ENCODE measurements around the gene IGFBP5. TPM values are rescaled to one million over a fixed set of nuclear protein-coding genes. Genes with fewer than 3 reads are reported as not detected.
A peak's percentile ranks its signal among the peaks of the same experiment; 100 is the strongest.

Gene IGFBP5
- total and polyA plus RNA-seq, 12 donors: 67.1 to 267 (median 152) TPM

DNA sequence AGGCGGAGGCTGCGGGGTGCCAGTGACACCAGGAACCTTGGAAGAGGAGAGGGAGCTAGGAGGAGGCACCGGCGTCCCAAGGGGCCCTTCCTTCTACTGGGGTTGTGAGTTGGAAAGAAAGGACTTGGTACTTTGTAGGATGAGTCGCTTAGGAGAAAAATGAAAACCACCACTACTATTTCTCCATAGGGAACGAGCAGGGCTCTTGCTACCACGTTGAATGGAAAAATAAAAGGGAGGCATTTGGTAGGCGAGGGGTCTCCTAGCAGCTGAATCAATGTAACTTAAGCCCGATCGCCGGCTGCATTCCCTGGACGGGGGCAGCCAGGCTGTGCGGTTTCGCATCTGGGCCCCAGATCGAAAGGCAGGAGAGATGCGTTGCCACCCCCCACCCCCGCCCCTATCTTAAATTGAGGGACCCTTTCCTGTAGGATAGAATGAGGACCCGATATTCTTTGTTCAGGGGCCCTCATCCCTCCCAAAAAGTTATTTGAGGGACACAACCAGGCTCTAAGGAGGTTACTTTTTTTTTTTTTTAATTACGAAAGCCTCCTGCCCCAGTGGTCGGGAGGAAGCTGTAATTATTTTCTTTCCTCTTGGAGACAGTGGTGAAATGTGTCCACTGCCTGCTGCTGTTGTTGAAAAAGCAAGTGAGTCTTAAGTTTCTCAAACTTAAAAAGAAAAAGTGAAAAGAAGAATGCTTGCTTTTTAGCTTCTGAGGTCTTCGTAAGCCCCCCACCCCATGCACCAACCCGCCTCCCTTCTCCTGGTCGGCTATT, 60.8 kb downstream of the IGFBP5 start:
- ATAC-seq (peak in 2 of 8 donors; percentile 2 to 8), DNase-seq (no peak)
- Histone ChIP-seq H3K27me3 (peaks cover 0 to 42% (median 0%) of the 10 kb centered on the region in 7 donors), H3K4me3 (peak overlapping the region; percentile 56 to 81 (median 68)), H3K9me3 (no peaks in the 10 kb centered on the region), H3K4me1 (peaks cover 0 to 51% (median 30%) of the 10 kb centered on the region in 9 donors), H3K36me3 (peaks cover 0 to 2% (median 0%) of the 10 kb centered on the region in 9 donors), H3K27ac (peak overlapping the region in 8 of 10 donors; percentile 22 to 74 (median 56))
- 19 to 20% methylated on average over 23 of the region's 23 CpGs for WGBS, 2 donors
- intact Hi-C loops (cut with DNase I): loop anchor here in 3 of 10 donors (5.0 to 10.0 kb wide), 3 partner anchors 42 to 97 kb away; no protein-coding TSS in a partner anchor
- TF ChIP-seq, protein P1, sequence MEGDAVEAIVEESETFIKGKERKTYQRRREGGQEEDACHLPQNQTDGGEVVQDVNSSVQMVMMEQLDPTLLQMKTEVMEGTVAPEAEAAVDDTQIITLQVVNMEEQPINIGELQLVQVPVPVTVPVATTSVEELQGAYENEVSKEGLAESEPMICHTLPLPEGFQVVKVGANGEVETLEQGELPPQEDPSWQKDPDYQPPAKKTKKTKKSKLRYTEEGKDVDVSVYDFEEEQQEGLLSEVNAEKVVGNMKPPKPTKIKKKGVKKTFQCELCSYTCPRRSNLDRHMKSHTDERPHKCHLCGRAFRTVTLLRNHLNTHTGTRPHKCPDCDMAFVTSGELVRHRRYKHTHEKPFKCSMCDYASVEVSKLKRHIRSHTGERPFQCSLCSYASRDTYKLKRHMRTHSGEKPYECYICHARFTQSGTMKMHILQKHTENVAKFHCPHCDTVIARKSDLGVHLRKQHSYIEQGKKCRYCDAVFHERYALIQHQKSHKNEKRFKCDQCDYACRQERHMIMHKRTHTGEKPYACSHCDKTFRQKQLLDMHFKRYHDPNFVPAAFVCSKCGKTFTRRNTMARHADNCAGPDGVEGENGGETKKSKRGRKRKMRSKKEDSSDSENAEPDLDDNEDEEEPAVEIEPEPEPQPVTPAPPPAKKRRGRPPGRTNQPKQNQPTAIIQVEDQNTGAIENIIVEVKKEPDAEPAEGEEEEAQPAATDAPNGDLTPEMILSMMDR (IDR thresholded peaks at IDR 0.05): no peak

DNA sequence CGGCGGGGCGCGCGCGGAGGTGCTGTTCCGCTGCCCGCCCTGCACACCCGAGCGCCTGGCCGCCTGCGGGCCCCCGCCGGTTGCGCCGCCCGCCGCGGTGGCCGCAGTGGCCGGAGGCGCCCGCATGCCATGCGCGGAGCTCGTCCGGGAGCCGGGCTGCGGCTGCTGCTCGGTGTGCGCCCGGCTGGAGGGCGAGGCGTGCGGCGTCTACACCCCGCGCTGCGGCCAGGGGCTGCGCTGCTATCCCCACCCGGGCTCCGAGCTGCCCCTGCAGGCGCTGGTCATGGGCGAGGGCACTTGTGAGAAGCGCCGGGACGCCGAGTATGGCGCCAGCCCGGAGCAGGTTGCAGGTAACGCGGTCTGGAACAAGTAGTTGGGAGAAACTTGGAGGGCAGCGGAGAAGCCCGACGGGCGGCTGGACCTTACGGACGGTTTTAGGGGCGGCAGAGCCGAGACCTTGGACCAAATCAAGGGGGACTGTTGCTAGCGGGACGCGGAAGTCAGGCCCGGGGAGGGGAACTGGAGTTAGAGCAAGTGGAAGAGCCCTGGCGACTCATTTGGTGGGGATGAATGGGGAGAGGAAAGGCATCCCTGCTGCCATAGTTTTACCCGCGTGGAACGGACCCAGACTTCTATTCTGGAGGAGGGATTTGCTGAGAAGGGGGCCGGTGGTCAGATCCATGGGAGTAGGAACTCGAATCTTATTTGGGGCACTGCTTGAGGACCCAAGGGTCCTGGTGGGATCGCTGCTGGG, 61.6 kb downstream of the IGFBP5 start:
- intact Hi-C loops (cut with DNase I): loop anchor here in 1 of 10 donors (10.0 kb wide), 1 partner anchor 59 kb away; no protein-coding TSS in a partner anchor

DNA sequence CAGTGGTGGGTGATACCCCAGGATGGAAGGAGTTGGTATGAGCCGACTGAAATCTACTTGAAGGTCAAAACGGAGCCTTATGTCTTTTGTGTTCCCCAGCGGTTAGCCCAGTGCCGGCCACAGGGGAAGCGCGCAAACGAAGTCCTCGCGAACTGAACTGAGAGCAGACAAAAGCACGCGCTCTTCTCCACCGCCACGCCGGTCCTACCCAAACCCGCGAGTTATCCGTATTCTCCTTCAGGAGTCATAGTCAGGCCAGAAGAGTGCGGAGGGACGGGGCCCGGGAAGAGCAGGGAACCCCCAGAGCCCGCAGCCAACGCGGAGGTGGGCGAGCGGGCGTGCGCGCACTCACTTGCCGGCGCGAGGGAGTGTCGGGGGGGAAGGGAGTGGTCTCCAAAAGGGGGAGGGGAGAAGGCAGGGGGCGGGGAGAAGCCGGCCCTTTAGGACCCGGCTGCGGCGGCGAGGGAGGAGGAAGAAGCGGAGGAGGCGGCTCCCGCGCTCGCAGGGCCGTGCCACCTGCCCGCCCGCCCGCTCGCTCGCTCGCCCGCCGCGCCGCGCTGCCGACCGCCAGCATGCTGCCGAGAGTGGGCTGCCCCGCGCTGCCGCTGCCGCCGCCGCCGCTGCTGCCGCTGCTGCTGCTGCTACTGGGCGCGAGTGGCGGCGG, 62.3 kb downstream of the IGFBP5 start, which contains the start of gene IGFBP2:
Gene IGFBP2 (plus strand): TSS at position 469 of the 664 bp plus-strand sequence. CDS start 104 bp downstream, at position 573.
- intact Hi-C loops (cut with DNase I): loop anchor here in 1 of 10 donors (10.0 kb wide), 1 partner anchor 58 kb away; no protein-coding TSS in a partner anchor
- Histone ChIP-seq H3K4me1 (peaks cover 0 to 51% (median 30%) of the 10 kb centered on the region in 9 donors), H3K9me3 (no peaks in the 10 kb centered on the region), H3K27me3 (peaks cover 0 to 42% (median 0%) of the 10 kb centered on the region in 7 donors), H3K4me3 (peak within 1 kb of the TSS; percentile 56 to 81 (median 68)), H3K36me3 (no peaks in the 10 kb centered on the region), H3K27ac (peak within 1 kb of the TSS in 8 of 10 donors; percentile 10 to 74 (median 56))
- peak; percentile 41 to 76 (median 60) for ATAC-seq
- 0 to 1% methylated on average over 45 to 63 of the region's 70 CpGs for WGBS, 2 donors
- peak; percentile 48 to 61 for DNase-seq
- TF ChIP-seq, protein P1 (IDR thresholded peaks at IDR 0.05): no peak

More for the DNA sequence above, 61.6 kb downstream of the IGFBP5 start:
- Histone ChIP-seq H3K4me3 (peak overlapping the region; percentile 56 to 81 (median 68)), H3K27me3 (peaks cover 0 to 42% (median 0%) of the 10 kb centered on the region in 7 donors), H3K4me1 (peaks cover 0 to 51% (median 30%) of the 10 kb centered on the region in 9 donors), H3K36me3 (no peaks in the 10 kb centered on the region), H3K27ac (peak overlapping the region in 7 of 10 donors; percentile 48 to 74 (median 58)), H3K9me3 (no peaks in the 10 kb centered on the region)
- DNase-seq (no peak), ATAC-seq (peak in 7 of 8 donors; percentile 17 to 61 (median 34))
- 0 to 1% methylated on average over 56 to 71 of the region's 71 CpGs for WGBS, 2 donors
- TF ChIP-seq, protein P1 (IDR thresholded peaks at IDR 0.05): no peak

All from heart right ventricle (tissue), 16 donors.